Endometrium (tissue), 2 donors: ENCODE data around the gene PIGZ.

ENCODE experiments used
- FAIRE-seq: peaks from 2 replicates; lab custom pipeline; 2012; peaks lifted over from hg19 to GRCh38; lab: Jason Lieb, UNC
- donor health status: control.
- donor health status: control.

The PIGZ gene

DNA sequence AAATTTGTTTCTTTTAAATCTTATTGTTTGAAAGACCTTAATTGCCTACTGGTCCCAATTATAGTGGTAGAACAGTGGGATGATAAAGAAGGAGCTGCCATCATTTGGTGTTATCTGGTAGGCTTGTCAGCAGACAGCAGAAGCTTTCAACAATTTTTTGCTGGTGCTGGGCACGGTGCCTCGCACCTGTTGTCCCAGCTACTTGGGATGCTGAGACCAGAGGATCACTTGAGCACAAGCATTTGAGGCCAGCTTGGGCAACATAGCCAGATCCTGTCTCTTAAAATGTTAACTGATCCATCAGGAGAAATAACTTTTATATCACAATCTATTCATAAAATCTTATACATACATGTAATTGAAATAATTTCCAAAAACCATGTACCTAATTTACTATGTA is 64.9 kb downstream of the PIGZ start:
- FAIRE-seq, result no peak

DNA sequence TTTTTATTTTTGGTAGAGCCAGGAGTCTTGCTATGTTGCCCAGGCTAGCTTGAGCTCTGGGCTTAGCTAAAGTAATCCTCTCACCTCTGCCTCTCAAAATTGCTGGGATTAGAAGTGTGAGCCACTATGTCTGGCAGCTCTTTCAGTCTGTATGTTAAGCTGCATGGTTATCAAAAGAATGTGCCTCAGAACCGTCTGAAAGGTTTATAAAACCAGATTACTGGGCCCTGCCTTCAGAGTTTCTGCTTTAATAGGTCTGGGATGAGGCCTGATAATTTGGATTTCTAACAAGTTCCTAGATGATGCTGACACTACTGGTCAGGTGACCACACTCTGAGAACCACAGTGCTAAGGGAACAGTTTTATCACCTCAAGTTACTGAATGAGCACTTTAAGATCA is 66.3 kb downstream of the PIGZ start:
- no peak for FAIRE-seq

DNA sequence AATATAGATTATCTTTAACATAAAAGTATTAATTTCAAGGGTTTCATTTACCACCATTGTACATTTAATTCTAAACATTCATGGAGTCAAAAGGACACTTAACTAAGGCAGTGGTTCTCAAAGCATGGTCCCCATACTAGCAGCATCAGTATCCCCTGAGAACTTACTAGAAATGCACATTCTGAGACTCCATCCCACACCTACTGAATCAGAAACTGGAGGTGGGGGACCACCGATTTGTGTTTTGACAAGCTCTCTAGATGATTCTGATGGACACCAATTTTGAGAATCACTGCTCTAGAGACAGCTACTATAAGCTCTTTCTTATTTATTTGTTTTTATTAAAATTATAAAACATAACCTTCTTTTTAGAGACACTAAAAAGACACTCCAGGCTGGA is 66.9 kb downstream of the PIGZ start:
- no peak for FAIRE-seq
